Esophagus muscularis mucosa (tissue), 4 donors: ENCODE data around the gene LRRFIP2. TPM values are rescaled to one million over a fixed set of nuclear protein-coding genes. Genes with fewer than 3 reads are reported as not detected.

Experiments used
- DNase-seq: peaks from one replicate; pipeline ENCODE4 v3.0.0-alpha.2; 2017; ENCODE audit errors: extremely low spot score
- H3K27ac ChIP-seq, 4 donors: fragments of 200-600 bp; sonication (generic); replicated peaks in 1 of 4; 1 replicate in 3 of 4; 2 replicates in 1 of 4; pipeline ENCODE4 v1.5.1; 2016 to 2019; ENCODE audit warnings: mild to moderate bottlenecking in 1 of 4
- H3K27me3 ChIP-seq, 4 donors: fragments of 200-600 bp; sonication (generic); one replicate each; pipeline versions ENCODE4 v1.5.1 to v1.6.0; 2016 to 2019
- H3K36me3 ChIP-seq, 4 donors: fragments of 200-600 bp; sonication (generic); one replicate each; pipeline ENCODE4 v1.5.1; 2016 to 2019
- H3K4me1 ChIP-seq, 4 donors: fragments of 200-600 bp; sonication (generic); one replicate each; pipeline ENCODE4 v1.5.1; 2016 to 2019
- H3K4me3 ChIP-seq, 4 donors: fragments of 200-600 bp; sonication (generic); 1 replicate in 2 of 4; 2 replicates in 2 of 4; pipeline ENCODE4 v1.5.1; 2016 to 2019; ENCODE audit warnings: mild to moderate bottlenecking in 4 of 4, moderate library complexity in 1 of 4
- H3K9me3 ChIP-seq, 4 donors: fragments of 200-600 bp; sonication (generic); 1 replicate in 3 of 4; 2 replicates in 1 of 4; pipeline ENCODE4 v1.5.1; 2016 to 2019
- EP300 ChIP-seq: sonication (generic); formaldehyde crosslinking; IDR thresholded peaks from one replicate; pipeline ENCODE4 v1.6.1; 2017; ENCODE audit warnings: antibody characterized with exemption
- POLR2A ChIP-seq: fragments of 450-650 bp; IDR thresholded peaks from one replicate; pipeline ENCODE4 v1.6.1; 2017; ENCODE audit warnings: antibody characterized with exemption, moderate library complexity, mild to moderate bottlenecking, low read depth
- POLR2AphosphoS5 ChIP-seq, 2 donors: sonication (generic); formaldehyde crosslinking; IDR thresholded peaks; one replicate each; pipeline ENCODE4 v1.6.1; 2017; ENCODE audit warnings: antibody characterized with exemption in 2 of 2
- WGBS: methylation state at CpG from one replicate; pipeline ENCODE4 v1.1.5; 2018; 5-methylcytosine and 5-hydroxymethylcytosine counted together
- intact Hi-C: fragments of 100-400 bp; cut with DNase I; formaldehyde crosslinking; loops from one replicate; pipeline ENCODE4 v1.15.1; 2023
- total RNA-seq, 4 donors: library from RNA; depleted of rRNA; stranded (reverse); fragments of >200 nt; gene quantifications; one replicate each; pipeline versions ENCODE4 v1.1.0 to v1.2.1, GENCODE V29; 2016
- TF ChIP-seq, protein P1 (sequence below), 3 experiments: fragments of 200-600 bp in 2 of 3; fragments of 450-650 bp in 1 of 3; sonication (generic) in 2 of 3; IDR thresholded peaks; one replicate each; pipeline ENCODE4 v1.5.1; 2017 to 2019; ENCODE audit warnings: antibody characterized with exemption in 3 of 3, mild to moderate bottlenecking in 2 of 3, moderate library complexity in 1 of 3

Gene LRRFIP2
- total RNA-seq, 4 donors from 2014 or later: 76.9 to 104 (median 93.4) TPM

DNA sequence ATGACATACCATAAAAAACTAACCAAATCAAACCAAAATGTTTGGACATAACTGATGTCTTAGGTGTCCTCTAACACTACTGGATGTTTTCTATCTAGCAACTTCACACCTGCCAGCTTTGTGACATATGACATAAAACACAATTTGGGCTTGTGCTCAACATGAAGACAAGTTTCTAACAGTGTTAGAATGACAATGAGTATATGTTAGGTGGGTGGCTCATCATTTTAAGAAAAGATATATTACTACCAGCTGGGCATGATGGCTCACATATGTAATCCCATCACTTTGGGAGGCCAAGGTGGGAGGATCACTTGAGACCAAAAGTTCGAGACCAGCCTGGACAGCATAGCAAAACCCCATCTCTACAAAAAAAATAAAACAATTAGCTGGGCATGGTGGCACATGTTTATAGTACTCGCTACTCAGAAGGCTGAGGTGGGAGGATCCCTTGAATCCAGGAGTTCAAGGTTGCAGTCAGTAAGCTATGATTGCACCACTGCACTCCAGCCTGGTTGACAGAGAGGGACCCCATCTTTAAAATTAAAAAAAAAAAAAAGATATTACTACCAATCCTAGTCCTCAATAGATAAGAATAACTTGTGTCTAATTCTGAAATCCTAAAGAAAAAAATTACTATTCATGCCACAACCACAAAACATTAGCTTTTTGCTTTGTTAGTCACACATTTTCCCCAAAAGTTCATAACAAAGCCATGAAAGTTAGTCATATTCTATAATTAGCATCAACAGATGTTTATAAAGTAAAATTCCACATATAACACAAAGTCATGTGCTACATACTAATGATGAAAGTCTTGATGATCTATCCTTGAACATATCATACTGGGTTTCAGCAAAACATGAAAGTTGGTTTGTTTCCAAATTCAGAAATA lies 59.9 kb downstream of the LRRFIP2 start:
- H3K4me1 ChIP-seq: peaks cover 7 to 55% (median 39%) of the 10 kb centered on the region in 4 donors
- DNase-seq: no peak
- intact Hi-C loops: no loop called here
- peaks cover 0 to 5% (median 0%) of the 10 kb centered on the region in 4 donors for H3K36me3 ChIP-seq
- H3K27me3 ChIP-seq: no peaks in the 10 kb centered on the region
- H3K27ac ChIP-seq: peak overlapping the region in 3 of 4 donors; percentile 17 to 29 (median 23)
- no peak overlapping the region for H3K4me3 ChIP-seq
- WGBS: 98% methylated on average over 2 of the region's 2 CpGs
- H3K9me3 ChIP-seq: no peaks in the 10 kb centered on the region
- TF ChIP-seq EP300: no peak

DNA sequence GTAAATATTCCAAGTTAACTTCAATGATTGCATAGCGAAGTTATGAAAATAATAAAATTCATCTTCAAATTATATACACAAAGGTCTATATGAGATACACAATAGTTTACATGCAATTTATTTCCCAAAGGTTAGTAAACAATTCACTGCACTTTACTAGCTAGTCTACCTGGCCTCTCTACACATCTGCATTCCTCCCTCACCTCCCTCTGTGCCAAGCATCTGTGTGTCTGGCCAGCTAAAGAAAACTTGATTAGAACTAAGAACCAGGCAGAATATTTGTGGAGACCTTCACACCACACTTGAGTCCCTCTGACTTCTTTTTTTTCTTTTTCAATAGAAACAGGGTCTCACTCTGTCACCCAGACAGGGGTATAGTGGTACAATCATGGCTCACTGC lies 61.4 kb downstream of the LRRFIP2 start:
- intact Hi-C loops: no loop called here
- Histone ChIP-seq H3K27ac (no peak overlapping the region), H3K4me3 (no peak overlapping the region), H3K9me3 (no peaks in the 10 kb centered on the region), H3K27me3 (no peaks in the 10 kb centered on the region), H3K4me1 (peaks cover 7 to 57% (median 48%) of the 10 kb centered on the region in 4 donors), H3K36me3 (peaks cover 0 to 5% (median 0%) of the 10 kb centered on the region in 4 donors)
- TF ChIP-seq POLR2A: no peak
- no peak for TF ChIP-seq POLR2AphosphoS5 (IDR thresholded peaks at IDR 0.05)
- TF ChIP-seq, protein P1, sequence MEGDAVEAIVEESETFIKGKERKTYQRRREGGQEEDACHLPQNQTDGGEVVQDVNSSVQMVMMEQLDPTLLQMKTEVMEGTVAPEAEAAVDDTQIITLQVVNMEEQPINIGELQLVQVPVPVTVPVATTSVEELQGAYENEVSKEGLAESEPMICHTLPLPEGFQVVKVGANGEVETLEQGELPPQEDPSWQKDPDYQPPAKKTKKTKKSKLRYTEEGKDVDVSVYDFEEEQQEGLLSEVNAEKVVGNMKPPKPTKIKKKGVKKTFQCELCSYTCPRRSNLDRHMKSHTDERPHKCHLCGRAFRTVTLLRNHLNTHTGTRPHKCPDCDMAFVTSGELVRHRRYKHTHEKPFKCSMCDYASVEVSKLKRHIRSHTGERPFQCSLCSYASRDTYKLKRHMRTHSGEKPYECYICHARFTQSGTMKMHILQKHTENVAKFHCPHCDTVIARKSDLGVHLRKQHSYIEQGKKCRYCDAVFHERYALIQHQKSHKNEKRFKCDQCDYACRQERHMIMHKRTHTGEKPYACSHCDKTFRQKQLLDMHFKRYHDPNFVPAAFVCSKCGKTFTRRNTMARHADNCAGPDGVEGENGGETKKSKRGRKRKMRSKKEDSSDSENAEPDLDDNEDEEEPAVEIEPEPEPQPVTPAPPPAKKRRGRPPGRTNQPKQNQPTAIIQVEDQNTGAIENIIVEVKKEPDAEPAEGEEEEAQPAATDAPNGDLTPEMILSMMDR (IDR thresholded peaks at IDR 0.05): no peak
- no peak for TF ChIP-seq EP300
- no peak for DNase-seq
- 100% methylated on average over 1 of the region's 1 CpG for WGBS

DNA sequence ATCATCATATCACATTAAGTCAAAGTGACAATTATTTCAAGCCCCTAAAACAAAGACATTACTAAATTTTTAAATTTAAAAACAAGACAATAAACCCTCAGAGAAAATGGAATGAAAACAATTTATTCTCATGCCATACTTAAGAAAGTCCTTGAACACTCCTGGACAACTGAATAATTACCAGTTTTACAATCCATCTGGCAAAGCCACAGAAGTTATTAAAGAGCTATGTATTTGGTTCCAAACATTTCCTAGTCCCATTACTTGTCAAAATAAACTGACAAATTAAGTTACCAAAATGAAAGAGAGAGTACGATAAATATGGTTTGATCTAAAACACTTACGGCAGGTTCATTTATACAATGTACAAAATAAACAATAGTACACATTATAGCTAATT lies 63.2 kb downstream of the LRRFIP2 start:
- Histone ChIP-seq H3K4me3 (no peak overlapping the region), H3K36me3 (peaks cover 0 to 5% (median 0%) of the 10 kb centered on the region in 4 donors), H3K4me1 (peaks cover 7 to 49% (median 46%) of the 10 kb centered on the region in 4 donors), H3K27me3 (no peaks in the 10 kb centered on the region), H3K9me3 (no peaks in the 10 kb centered on the region), H3K27ac (no peak overlapping the region)
- no peak for DNase-seq
- no peak for TF ChIP-seq EP300
- TF ChIP-seq, protein P1 (IDR thresholded peaks at IDR 0.05): no peak
- no peak for TF ChIP-seq POLR2AphosphoS5 (IDR thresholded peaks at IDR 0.05)
- TF ChIP-seq POLR2A: no peak
- WGBS: 50% methylated on average over 2 of the region's 2 CpGs
- intact Hi-C loops: no loop called here

DNA sequence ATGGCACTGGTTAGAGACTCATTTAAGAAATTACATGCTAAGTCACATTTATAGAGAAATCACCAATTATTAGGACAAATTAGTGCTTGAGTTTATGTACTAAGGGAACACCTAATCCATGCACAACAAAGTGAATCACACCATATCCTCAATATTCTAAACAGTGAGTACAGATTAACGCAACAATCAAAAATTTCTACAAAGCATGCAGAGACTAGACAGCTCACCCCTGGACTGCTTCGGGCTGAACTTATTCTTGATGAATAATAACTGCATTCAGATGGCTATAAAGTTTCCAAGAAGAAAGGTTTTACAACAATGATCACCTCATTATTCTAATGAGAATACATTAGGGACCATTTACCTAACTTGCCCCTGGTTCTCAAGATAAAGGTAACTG lies 66.5 kb downstream of the LRRFIP2 start:
- DNase-seq: no peak
- Histone ChIP-seq H3K27me3 (no peaks in the 10 kb centered on the region), H3K9me3 (no peaks in the 10 kb centered on the region), H3K4me3 (no peak overlapping the region), H3K27ac (no peak overlapping the region), H3K36me3 (no peaks in the 10 kb centered on the region), H3K4me1 (peaks cover 0 to 44% (median 39%) of the 10 kb centered on the region in 4 donors)
- WGBS: 96% methylated on average over 2 of the region's 2 CpGs
- no peak for TF ChIP-seq POLR2AphosphoS5 (IDR thresholded peaks at IDR 0.05)
- TF ChIP-seq, protein P1 (IDR thresholded peaks at IDR 0.05): no peak
- no peak for TF ChIP-seq POLR2A
- TF ChIP-seq EP300: no peak
- intact Hi-C loops: no loop called here

DNA sequence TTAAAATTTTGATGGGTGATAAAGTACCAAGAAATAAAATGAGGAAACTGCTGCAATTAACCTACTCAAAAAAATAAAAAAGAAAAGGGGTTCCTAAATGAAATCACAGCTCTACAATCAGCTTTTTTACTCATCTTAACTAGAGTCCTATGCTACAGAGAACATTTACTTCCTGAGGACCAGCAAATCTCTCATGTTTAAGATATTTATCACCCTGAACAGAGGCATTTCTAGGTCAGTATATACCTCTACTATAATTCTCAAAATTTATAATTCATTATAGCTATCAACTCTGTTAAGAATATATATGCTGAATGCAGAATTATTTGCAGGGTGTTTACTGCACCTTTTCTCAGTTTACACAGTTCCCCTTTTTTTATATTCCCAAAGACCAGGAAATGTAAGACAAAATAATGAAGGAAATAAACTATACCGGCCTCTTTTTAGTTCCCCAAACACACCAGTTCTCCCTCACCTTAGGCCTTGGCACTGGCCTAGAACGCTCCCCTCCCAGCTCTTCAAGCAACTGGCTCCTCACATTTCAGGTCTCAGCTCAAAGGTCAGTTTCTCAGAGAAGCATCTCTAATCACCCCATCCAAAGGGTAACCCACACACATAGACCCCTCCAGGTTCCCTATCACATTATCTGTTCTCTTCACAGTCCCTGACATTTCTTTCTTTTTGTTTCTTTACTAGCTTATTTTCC lies 71.1 kb downstream of the LRRFIP2 start:
- peaks cover 0 to 9% (median 4%) of the 10 kb centered on the region in 4 donors for H3K4me1 ChIP-seq
- DNase-seq: no peak

More for the DNA sequence above, 71.1 kb downstream of the LRRFIP2 start:
- WGBS: 83% methylated on average over 2 of the region's 2 CpGs
- no peak overlapping the region for H3K27ac ChIP-seq
- no peaks in the 10 kb centered on the region for H3K9me3 ChIP-seq
- TF ChIP-seq EP300: no peak
- TF ChIP-seq, protein P1 (IDR thresholded peaks at IDR 0.05): no peak
- no peak for TF ChIP-seq POLR2AphosphoS5 (IDR thresholded peaks at IDR 0.05)
- H3K4me3 ChIP-seq: no peak overlapping the region
- H3K27me3 ChIP-seq: no peaks in the 10 kb centered on the region
- intact Hi-C loops: no loop called here
- peaks cover 0 to 5% (median 0%) of the 10 kb centered on the region in 4 donors for H3K36me3 ChIP-seq
